ENCODE measurements around the gene YIPF5.

DNA sequence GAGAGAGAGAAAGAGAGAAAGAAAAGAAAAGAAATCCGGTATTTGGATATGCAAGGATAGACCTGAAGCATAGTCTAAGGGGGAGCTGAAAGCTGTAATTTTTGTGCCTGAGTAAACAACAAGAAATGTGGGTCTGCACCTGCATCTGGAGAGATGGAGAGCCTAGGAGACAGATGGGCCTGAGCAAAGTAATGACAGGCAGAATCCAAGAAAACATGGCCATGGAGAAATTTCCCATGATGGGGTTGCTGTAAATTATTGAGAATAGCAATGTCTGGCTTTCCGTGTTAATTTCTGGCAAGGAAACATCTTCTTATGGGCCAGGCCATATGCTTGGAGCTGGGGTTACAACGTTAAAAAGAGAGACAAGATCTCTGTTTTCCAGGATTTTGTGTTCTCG, 40.2 kb downstream of the YIPF5 start:
- TF ChIP-seq, protein P1, sequence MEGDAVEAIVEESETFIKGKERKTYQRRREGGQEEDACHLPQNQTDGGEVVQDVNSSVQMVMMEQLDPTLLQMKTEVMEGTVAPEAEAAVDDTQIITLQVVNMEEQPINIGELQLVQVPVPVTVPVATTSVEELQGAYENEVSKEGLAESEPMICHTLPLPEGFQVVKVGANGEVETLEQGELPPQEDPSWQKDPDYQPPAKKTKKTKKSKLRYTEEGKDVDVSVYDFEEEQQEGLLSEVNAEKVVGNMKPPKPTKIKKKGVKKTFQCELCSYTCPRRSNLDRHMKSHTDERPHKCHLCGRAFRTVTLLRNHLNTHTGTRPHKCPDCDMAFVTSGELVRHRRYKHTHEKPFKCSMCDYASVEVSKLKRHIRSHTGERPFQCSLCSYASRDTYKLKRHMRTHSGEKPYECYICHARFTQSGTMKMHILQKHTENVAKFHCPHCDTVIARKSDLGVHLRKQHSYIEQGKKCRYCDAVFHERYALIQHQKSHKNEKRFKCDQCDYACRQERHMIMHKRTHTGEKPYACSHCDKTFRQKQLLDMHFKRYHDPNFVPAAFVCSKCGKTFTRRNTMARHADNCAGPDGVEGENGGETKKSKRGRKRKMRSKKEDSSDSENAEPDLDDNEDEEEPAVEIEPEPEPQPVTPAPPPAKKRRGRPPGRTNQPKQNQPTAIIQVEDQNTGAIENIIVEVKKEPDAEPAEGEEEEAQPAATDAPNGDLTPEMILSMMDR (IDR thresholded peaks at IDR 0.05): no peak
- TF ChIP-seq POLR2AphosphoS5 (IDR thresholded peaks at IDR 0.05; ENCODE audit: insufficient read depth in 1 of 2, low read depth in 1 of 2) (no peak), POLR2A (IDR thresholded peaks at IDR 0.05) (no peak)

All from vagina (tissue), 2 donors.